Stimulated activated CD4-positive, alpha-beta T cell treated with anti-CD3 and anti-CD28 coated beads, Interleukin-1b, Interleukin-23, amount 100 ng/mL, for 4 hours (primary cell): ENCODE measurements around the gene ASAH2B.
"Not testable (repeated sequence)": the region's sequence is repeated elsewhere in the genome, so short reads cannot be mapped to it uniquely, and the experiment has no call there.

Experiments
- DNase-seq, 2 donors: peaks; one replicate each; pipeline ENCODE4 v3.0.0-alpha.2; 2020; ENCODE audit warnings: low read depth in 2 of 2

ASAH2B gene

DNA sequence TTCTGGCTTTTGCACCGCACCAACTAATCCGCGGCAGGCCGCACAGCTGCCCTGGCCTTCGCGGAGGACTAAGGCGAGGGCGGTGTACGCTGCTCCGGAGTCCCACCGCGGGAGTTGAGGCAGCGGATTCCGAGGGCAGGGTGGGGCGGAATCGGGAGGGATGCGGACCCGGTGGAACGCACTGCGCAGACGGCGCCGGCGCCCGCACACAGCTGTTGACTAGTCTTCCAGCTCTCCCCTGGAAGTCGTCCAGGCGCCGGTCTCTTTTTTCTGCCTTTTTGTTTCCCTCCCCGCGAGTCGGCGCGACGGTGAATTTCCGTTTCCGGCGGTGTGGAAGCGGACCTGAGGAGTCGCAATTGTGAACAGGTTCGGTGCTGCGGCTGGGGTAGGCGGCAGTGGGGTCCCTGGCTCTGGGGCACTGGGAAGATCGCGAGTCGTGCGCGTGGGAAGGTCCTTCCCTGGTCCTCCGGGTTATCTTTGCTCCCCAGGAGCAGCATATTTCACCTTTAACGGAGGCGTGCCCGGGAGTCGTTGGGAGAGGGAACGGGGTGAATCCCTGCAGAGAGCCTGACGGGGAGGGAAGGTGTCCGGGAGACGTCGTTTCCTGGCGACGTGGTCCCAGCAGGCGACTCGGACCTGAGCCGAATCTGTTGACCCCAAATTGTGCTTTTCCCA lies at the start of gene ASAH2B:
Gene ASAH2B (plus strand): TSS at position 319 of the 675 bp plus-strand sequence. CDS start 5,195 bp downstream, outside the sequence.
- peak; percentile 49 to 69 for DNase-seq

DNA sequence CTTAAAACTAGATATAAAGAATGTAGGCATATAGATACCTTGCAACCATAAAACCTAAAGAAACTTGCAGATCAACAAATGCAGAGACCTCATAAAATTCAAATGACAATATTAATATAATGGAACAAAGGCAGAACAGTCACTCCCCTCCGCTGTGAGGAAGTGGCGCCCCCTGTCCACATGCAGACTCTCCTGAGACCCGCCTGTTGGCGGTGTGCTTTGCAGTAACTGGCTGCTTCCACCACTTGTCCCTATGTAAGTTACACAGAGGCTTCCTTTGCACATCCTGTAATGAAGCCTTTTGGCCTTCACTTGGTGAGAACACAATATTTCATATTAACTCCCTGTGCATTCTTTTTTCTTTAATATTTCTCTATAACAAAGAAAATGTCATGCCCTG lies 41.9 kb upstream of the ASAH2B start:
- DNase-seq, result not testable (repeated sequence)

DNA sequence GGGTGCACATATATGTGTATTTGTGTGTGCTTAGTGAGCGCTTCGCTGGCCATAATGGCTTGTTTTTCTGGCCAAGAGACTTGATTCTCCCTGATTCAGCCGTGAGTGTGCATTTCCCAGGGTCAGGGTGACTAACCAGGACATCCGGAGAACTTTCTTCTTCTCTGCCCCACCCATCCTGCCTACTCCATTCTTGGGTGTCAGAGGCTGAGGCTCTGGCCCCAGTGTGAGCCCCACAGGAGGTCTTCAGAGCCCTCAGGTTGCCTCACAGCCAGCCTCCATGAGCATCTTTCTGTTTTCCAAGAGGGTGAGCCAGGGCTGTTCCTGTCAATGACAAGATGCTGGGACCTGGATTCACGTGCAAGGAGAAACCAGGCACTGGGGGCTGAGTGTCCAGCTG lies 37.8 kb upstream of the ASAH2B start:
- DNase-seq, result not testable (repeated sequence)

DNA sequence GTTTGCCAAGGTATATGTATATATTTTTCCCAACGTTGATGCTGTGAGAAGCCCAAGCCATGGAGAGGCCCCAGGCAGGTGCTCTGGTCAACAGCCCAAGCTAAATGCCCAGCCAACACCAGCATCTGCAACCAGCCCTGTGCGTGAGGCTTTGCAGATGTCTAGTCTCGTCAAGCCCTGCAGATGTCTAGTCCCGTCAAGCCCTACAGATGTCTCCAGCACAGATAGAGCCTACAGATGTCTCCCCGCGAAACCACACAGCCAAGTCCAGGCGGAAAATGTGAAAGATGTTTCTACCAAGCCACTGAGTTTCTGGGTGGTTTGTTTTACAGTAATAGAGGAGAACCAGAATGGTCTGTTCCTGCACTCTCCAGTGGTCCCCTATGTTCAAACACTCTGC lies 36.7 kb upstream of the ASAH2B start:
- DNase-seq, result not testable (repeated sequence)

DNA sequence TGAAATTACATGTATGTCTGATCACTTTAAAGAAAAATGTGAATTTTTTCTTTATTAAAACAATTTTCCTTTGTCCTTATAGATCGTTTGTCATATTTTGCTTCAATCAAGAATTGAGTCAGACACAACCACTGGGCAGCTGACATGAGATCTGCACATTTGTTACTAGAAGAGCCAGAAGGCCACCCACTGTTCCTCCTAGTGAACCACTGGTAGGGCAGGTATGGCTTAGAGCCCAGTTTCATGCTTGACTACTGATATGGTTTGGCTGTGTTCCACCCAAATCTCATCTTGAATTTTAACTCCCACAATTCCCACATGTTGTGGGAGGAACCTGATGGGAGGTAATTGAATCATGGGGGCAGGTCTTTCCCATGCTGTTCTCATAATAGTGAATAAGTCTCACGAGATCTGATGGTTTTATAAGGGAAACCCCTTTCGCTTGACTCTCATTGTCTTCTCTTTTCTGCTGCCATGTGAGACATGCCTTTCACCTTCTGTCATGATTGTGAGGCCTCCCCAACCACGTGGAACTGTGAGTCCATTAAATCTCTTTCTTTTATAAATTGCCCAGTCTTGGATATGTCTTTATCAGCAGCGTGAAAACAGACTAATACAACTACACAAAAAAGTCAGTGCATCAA lies 35.2 kb upstream of the ASAH2B start:
- DNase-seq, result not testable (repeated sequence)

DNA sequence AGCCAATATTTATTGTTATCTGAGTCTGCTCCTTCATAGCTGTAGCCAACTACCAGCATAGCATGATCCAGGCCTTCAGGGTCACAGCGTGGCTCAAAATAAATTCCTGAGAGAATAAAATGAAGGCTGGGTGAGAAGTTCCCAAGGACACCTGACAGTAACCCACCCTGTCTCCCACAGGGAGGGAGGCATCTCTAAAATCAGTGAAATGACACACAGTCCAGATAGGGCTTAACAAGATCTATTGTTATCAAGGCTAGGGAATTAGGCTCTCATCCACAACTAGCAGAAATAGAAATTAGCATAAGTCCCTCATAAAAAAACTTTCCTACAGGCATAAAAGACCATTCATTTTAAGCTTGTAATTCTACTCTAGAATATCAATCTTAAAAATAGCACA lies 33.7 kb upstream of the ASAH2B start:
- DNase-seq, result not testable (repeated sequence)

DNA sequence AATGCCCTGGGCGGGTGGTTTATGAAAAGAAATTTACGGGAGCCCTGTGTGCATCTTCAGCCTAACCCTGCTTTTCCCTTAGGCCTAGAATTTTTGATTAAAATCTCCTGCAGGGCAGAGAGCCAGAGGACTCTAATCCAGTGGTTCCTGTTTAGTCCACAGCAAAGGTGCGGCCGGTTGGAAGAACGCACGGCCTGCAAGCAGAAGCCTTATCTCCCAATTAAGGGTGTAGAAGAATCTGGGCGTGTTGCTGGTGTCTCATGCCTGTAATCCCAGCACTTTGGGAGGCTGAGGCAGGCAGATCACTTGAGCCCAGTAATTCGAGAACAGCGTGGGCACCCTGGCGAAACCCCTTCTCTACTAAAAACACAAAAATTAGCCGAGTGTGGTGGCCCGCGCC lies 29.5 kb upstream of the ASAH2B start:
- not testable (repeated sequence) for DNase-seq

DNA sequence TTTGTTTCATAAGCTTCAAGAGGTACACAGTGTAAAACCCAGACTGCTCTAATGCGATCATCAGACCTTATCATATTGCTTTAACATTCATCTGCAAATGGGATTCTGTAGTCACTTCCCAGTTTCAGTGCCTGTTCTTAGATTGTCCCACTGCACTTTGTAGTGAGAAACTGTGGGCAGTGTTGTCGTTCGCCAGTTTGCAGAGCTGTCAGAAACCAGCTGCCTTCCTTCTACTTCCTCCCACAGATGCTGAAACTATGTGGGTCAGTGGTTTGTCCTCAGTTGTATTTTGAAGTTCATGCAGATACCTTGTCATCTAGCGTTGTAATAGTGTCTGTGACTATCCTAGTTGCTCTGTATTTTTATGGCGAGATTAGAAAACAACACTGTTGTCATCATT lies 15.9 kb upstream of the ASAH2B start:
- not testable (repeated sequence) for DNase-seq

DNA sequence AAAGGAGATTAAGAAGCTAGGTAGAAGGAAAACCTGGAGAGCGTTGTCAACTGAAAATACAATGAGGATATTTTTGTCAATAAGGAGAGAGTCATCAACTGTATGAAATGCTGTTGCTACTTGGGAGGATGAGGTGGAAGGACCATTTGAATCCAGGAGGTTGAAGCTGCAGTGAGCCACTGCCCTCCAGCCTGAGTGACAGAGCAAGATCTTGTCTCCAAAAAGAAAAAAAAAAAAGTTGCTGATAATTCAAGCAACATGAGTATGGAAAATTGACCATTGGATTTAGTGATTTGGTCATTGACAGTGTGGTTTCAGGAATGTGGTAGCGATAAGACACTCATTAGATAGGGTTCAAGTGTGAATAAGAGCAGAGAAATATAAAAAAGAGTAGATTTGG lies 11.6 kb upstream of the ASAH2B start:
- DNase-seq, result not testable (repeated sequence)

DNA sequence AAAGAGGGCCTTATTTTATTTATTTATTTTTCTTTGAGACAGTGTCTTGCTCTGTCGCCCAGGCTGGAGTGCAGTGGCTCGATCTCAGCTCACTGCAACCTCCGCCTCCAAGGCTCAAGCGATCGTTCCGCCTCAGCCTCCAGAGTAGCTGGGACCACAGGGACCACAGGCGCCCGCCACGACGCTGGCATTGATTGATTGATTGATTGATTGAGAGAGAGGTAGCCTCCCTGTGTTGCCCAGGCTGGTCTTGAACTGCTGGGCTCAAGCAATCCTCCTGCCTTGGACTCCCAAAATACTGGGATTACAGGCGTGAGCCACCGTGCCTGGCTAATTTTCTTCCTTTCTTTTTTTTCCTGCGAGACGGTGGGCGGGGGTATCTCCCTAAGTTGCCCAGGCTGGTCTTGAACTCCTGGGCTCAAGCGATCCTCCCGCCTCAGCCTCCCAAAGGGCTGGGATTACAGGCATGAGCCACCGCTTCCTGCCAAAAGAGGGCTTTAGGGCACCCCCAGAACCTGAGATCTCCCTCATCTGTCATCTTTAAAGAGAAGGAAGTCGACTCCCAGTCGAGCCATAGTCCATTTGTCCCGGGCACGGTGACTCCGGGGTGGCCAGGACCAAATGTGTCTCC lies 634 bp upstream of the ASAH2B start:
- DNase-seq, result not testable (repeated sequence)

DNA sequence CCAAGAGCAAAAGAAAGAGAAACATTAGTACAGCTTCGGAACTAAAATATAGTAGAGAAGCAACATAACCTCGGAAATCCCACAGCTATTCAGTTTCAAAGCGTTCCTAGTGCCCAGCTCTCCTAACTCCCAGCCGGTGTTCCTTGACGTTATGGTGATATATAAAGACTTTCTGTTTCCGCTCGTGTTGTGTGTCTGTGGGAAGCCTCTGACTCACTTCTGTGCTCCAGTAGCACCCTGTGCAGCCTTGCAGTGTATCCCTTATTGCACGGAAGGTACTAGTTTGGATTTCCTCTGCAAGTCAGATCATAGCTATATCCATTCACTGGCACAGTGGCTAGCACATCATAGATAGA lies 535 bp downstream of the ASAH2B start:
- DNase-seq, result peak in 1 of 2 donors; percentile 7

DNA sequence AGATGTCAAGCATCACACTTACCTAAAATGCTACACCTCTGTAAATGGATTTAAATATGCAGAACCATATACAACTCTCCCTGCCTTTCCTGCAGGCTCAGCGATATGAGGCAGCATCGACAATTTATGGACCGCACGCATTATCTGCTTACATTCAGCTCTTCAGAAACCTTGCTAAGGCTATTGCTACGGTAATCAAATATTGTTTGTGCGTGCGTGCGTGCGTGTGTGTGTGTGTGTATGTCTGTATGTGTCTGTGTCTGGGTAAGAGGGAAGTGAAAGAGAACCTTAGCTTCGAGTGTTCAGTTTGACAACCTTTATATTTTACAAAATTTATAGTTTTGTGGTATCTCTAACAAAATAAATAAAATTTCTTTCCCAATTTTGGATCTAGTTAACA lies 3.1 kb downstream of the ASAH2B start:
- DNase-seq, result not testable (repeated sequence)

DNA sequence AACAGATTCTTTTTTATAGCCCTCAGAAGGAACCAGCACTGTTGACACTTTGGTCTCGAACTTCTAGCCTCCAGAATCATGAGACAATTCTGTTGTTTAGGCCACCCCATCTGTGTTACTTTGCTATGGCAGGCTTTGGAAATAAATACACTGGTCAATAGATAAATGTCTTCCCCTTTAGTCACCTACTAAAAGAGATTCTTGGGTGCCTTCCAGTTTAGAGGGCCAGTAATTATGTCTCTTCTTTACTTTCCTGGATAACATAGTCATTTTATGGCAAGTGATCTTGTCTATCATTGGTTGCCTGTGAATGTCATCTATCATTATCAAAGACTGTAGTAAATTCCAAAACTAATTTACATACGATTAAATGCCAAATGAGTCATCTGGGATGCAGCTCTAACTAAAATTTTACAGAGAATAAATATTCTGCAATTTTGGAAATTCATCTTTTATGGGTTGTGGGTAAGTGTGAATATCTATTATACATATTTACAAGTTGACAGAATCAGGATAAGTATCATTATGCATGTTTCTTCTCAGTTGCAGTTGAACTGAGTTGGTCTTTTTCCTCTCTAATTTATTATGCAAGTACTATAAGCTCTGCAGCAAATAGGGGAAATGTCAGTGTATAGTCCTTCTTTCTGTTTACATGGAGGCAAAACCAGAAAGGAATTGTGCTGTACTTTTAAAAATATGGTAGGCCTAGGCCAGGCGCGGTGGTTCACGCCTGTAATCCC lies 27.2 kb downstream of the ASAH2B start:
- not testable (repeated sequence) for DNase-seq

DNA sequence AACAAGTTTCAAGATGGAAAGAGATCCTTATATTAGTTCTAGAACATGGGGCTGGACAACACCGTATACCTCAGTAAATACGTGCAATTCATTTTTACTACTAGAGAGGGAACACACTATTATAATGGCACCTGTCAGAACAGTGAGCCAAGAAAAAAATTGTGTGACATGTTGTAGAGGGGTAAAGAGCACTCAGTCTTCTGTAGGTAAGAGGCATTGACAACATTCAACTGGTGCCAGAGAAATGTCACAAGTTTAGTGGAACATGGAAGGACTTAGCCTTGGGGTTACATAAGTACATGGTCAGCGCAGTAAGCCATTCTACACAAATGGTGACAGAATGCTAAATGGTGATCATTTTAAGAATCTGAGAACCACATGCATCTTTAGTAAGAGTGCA lies 32.3 kb downstream of the ASAH2B start:
- DNase-seq, result not testable (repeated sequence)

DNA sequence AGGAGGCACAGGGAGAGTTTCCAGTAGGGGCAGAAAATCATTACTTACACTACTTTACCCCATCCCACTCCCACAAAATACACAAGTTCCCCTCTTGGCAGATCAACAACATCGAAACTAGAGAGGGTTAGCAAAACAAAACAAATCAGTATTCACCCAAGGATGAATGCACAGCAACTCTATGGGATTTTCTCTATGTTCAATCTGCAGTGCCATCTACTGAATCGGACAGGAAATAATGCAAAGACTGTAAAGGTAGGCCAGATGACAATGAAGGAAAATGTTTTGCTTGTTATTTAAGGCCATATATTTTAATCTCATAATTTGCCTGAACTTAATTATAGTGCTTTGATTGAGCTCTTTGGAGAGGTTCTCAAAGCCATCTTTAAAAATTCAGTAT lies 35.1 kb downstream of the ASAH2B start:
- not testable (repeated sequence) for DNase-seq

DNA sequence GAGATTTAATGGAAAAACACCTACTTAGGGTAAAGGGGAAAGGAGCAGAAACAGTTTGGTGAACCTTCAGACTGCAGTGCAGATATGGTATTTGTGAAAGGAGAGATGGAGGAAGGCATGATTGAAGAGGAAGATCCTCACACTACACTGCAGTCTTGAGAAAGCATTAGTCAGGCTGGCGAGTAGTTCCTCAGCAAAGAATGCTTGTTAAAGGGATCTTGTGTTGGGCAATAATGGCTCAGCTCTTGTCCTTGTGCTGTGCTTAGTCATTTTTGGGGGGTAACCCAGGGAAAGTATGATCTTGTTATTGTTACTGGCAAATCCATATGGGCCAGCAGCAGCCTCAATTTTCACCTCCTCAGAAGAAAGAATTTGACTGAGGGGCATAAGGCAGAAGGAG lies 40.3 kb downstream of the ASAH2B start:
- DNase-seq, result not testable (repeated sequence)

DNA sequence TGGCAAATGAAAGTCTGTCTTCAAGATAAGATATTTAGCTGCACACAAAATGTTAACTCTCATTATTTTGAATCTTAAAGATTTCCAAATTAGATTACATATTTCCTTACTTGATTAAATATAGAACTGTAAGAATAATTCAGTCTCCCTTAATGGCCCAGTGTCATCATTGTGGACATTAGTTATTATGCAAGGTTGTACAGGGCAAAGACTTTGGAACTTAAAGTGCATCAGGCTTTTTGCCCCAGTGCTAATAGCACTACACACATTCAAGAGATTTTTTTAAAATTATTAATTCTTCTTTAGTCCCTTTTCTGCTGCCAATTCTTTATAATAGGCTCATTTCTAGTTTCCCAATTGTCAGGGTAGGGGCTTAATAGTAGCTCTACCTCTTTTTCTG lies 42.3 kb downstream of the ASAH2B start:
- not testable (repeated sequence) for DNase-seq

DNA sequence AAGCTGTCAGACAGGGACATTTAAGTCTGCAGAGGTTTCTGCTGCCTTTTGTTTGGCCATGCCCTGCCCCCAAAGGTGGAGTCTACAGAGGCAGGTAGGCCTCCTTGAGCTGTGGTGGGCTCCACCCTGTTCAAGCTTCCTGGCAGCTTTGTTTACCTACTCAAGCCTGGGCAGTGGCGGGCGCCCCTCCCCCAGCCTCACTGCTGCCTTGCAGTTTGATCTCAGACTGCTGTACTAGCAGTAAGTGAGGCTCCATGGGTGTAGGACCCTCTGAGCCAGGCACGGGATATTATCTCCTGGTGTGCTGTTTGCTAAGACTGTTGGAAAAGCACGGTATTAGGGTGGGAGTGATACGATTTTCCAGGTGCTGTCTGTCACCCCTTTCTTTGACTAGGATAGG lies 48.2 kb downstream of the ASAH2B start:
- not testable (repeated sequence) for DNase-seq

DNA sequence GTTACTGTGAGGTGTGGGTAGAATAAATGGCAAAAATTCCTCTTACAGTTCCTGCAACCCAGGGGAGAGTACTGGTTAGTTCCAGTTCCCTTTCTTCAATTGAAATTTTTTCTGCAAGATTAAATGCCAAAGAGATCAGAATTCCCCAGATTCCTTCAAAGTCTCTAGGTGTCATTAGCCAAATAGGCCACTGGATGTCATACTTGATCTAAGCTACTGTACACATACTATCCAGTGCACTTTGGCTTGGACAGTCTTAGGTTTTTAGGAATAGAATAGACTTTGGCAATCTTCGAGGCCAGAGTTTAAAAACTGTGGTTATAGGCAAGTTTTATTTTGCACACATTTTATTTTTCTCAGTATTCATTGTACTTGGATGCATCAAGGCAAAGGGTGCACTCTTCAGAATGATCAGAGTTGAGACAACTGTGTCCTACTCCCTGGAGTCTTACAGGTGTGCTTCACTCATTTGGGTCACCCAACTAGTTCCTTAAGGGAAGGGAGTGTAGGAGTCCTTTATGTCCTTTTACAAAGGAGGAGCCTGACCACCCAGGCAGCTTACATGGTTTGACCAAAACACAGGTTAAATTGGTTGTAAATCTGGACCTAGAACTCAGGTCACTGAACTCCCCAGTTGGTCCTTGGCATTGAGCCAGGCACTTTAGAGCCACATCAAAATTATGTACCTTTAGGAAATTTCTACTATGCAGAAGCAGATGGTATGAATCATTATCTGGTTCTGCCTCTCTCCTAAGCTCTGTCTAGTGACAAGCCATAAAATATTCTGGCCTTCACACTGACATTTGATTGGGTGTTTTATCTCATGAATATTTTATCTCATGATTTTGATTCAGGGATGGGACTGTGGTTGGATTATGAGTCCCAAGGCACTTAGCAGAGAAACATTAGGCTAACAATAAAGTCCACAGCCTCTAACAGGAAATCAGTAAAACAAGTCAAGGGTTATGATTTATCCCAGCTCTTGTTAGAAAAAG lies 49.5 kb downstream of the ASAH2B start:
- no peak for DNase-seq

DNA sequence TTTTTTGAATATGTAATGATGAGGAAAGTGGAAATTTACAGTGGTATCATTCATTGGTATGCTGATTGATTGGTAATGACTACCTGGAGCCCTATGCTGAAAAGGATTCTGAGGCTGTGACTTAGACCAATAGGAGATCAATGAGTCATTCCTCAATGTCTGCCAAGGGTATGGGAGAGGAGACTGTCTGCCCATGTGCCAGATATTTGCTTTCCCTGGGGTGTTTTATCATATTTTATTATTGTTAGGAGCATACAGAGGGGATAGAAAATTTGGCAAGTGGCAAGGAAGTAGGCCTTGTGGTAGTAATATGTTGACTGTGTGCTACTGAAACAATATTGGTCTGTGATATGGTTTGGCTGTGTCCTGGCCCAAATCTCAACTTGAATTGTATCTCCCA lies 54.8 kb downstream of the ASAH2B start:
- no peak for DNase-seq

DNA sequence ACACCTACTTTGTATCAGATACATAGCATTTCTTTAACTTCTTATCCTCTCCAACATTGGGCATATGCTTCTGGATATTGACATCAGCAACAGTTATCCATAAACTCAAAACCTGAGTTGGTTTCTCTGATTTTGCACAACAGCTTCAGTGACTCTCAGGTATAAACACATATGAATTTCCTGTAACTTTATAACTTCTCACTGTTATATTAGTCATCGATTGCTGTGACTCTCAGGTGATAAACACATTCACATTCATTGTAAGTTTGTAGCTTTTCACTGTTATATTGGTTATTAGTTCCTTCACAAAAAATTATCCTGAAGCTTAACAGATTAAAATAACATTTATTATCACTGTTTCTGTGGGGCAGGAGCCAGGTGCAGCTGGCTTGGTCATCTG lies 57.0 kb downstream of the ASAH2B start:
- DNase-seq, result no peak
